Stimulated activated naive CD4-positive, alpha-beta T cell treated with Interleukin-2 at 50 U/mL for 16 hours (primary cell): ENCODE measurements around the gene SLC12A7.
"Not testable (repeated sequence)": the region's sequence is repeated elsewhere in the genome, so short reads cannot be mapped to it uniquely, and the experiment has no call there.

Experiments
- DNase-seq: peaks from one replicate; lab custom pipeline; 2025; lab: John Stamatoyannopoulos, UW

SLC12A7 gene

GRCh38 chr5:1062761-1063568 lies 48.9 kb downstream of the SLC12A7 start:
- DNase-seq, result no peak

- DNase-seq, result no peak
Observed at GRCh38 chr5:1061916-1062315, 49.9 kb downstream of the SLC12A7 start.

GRCh38 chr5:1061292-1061691 lies 50.6 kb downstream of the SLC12A7 start:
- not testable (repeated sequence) for DNase-seq

GRCh38 chr5:1060535-1060981 lies 51.3 kb downstream of the SLC12A7 start:
- DNase-seq, result no peak

- no peak for DNase-seq
Observed at GRCh38 chr5:1059884-1060263, 52.0 kb downstream of the SLC12A7 start.

GRCh38 chr5:1058988-1059883 lies 52.6 kb downstream of the SLC12A7 start:
- no peak for DNase-seq

- no peak for DNase-seq
Observed at GRCh38 chr5:1058083-1058945, 53.5 kb downstream of the SLC12A7 start.

- no peak for DNase-seq
Observed at GRCh38 chr5:1057485-1058082, 54.3 kb downstream of the SLC12A7 start.

- no peak for DNase-seq
Observed at GRCh38 chr5:1056611-1057484, 55.0 kb downstream of the SLC12A7 start.

GRCh38 chr5:1055896-1056610 lies 55.8 kb downstream of the SLC12A7 start:
- DNase-seq, result no peak

- DNase-seq, result no peak
Observed at GRCh38 chr5:1054799-1055775, 56.8 kb downstream of the SLC12A7 start.

- no peak for DNase-seq
Observed at GRCh38 chr5:1054018-1054798, 57.7 kb downstream of the SLC12A7 start.

GRCh38 chr5:1053391-1054017 lies 58.4 kb downstream of the SLC12A7 start:
- no peak for DNase-seq

GRCh38 chr5:1052641-1053390 lies 59.0 kb downstream of the SLC12A7 start:
- no peak for DNase-seq

GRCh38 chr5:1052076-1052475 lies 59.8 kb downstream of the SLC12A7 start:
- DNase-seq, result no peak

- no peak for DNase-seq
Observed at GRCh38 chr5:1051366-1051720, 60.5 kb downstream of the SLC12A7 start.
